Measurements from ENCODE around the gene ADO.

The ADO gene

GRCh38 chr10:62804356-62805230, at the start of gene ADO:
TSS of gene ADO (plus strand) at chr10:62804720. CDS start at chr10:62805060, 340 bp downstream.
- H3K4me3 ChIP-seq (ENCODE audit: low read depth, low read length) = peak within 1 kb of the TSS; percentile 83
- TF ChIP-seq, protein P1, sequence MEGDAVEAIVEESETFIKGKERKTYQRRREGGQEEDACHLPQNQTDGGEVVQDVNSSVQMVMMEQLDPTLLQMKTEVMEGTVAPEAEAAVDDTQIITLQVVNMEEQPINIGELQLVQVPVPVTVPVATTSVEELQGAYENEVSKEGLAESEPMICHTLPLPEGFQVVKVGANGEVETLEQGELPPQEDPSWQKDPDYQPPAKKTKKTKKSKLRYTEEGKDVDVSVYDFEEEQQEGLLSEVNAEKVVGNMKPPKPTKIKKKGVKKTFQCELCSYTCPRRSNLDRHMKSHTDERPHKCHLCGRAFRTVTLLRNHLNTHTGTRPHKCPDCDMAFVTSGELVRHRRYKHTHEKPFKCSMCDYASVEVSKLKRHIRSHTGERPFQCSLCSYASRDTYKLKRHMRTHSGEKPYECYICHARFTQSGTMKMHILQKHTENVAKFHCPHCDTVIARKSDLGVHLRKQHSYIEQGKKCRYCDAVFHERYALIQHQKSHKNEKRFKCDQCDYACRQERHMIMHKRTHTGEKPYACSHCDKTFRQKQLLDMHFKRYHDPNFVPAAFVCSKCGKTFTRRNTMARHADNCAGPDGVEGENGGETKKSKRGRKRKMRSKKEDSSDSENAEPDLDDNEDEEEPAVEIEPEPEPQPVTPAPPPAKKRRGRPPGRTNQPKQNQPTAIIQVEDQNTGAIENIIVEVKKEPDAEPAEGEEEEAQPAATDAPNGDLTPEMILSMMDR (IDR thresholded peaks at IDR 0.05; ENCODE audit: control insufficient read depth, extremely low read depth, insufficient read depth) = no peak
- DNase-seq (ENCODE audit: low read depth) = peak; percentile 63

DNA sequence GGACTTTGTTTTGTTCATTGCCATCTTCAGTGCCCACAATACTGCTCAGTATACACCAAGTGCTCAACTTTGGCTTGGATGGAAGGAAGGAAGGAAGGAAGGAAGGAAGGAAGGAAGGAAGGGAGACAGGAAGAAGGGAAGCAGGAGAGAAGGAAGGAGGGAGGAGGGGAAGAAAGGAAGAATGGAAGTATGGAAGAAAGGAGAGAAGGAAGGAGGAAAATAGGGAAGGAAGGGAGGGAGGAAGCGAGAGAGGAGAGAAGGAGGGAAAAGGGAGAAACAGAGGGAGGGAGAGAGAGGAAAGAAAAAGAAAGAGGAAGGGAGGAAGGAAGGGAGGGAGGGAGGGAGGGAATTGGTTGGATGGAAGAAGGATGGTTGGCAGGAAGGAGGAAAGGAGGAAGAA, 49.6 kb upstream of the ADO start:
- H3K4me3 ChIP-seq (ENCODE audit: low read depth, low read length) = no peak overlapping the region
- no peak for DNase-seq (ENCODE audit: low read depth)
- TF ChIP-seq, protein P1 (IDR thresholded peaks at IDR 0.05; ENCODE audit: control insufficient read depth, extremely low read depth, insufficient read depth) = no peak

DNA sequence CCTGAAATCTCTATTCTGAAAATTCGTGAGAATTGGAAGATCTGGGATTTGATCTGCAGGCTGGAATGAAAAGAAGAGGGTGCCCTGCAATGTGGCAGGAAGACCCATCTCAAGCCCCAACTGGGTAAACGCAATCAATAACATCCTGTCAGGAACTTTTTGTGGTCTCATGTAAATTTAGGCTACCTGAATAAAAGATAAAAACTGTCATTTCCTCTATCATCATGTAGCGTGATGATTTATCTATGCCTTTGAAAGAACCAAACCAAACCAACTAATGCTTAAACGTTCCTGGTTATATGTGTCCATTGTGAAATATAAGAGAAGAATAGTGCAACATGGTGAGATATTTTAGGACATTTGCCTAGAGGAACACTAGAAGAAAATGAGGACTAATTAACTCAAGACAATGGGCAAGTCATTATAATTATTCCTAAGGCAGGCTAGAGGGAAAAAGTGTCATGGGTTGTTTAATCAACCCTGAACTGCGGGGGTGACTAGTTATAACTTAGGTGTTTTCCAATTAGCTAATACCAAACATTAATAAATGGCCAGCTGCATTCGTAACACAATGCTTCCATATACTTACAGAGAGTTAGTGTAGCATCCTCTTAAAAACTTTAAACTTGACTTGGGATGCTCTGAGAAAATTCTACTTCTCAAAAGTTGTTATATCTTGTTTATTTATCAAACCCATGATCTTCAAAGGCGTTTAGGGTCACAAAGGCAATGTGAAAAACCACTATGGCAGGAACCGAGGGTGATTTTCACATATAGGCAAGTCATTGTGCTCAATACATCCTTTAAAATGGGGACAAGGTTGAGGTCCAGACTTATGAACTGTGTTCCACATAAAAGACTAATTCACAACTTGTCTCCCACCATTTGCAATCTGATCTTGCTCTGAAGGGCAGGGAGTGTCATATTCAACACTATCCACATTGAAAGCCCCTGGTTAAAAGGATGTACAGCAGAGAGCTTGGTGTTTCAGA, 48.6 kb upstream of the ADO start:
- H3K4me3 ChIP-seq (ENCODE audit: low read depth, low read length) = no peak overlapping the region
- TF ChIP-seq, protein P1 (IDR thresholded peaks at IDR 0.05; ENCODE audit: control insufficient read depth, extremely low read depth, insufficient read depth) = no peak
- DNase-seq (ENCODE audit: low read depth) = no peak

DNA sequence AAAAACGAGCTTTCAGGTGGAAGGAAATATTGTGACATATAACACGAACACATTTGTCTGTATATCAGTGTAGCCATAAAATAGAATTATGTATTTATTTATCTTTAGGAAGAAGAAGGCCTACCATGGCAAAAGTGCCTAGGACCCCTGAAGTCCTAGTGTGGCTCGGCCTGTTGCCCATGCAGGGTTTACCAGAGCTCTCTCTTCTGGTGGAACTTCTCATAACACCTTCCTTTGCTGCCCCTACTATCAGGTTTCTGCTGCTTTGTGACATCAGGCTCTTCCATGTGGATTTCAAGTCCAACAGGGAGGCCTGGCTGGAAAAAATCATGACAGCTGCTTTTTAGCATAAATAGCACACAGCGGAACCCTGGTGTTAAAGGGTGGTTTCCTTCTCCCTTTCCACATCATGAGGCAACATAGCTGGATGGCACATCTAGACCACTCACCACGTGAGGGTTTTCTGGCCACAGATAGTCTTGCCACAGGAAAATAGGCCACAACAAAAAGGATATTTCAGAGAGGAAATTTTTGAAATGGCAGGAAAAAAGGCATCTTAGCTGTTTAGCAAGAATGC, 44.8 kb upstream of the ADO start:
- TF ChIP-seq, protein P1 (IDR thresholded peaks at IDR 0.05; ENCODE audit: control insufficient read depth, extremely low read depth, insufficient read depth) = no peak
- no peak overlapping the region for H3K4me3 ChIP-seq (ENCODE audit: low read depth, low read length)
- no peak for DNase-seq (ENCODE audit: low read depth)

DNA sequence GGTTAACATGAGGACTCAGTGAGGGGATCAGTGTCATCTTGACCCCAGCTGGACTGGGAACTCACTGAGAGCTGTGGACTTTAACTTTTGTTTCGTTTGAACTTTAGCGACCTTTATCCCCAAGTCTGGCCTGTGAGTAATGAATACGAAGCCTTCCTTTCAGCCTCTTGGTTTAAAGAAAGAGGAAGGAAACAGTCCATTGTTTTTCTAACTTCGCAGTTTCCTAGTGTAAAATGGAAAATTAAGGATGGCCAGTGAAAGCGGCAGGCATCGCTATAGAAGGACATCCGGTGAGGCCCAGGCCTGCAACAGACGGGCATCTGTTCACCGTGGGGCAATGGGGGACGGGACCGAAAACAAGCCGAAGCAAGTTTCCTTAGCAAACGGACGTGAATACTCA, 44.1 kb upstream of the ADO start:
- TF ChIP-seq, protein P1 (IDR thresholded peaks at IDR 0.05; ENCODE audit: control insufficient read depth, extremely low read depth, insufficient read depth) = no peak
- no peak for DNase-seq (ENCODE audit: low read depth)
- H3K4me3 ChIP-seq (ENCODE audit: low read depth, low read length) = no peak overlapping the region

GRCh38 chr10:62761115-62761514, 43.4 kb upstream of the ADO start:
- TF ChIP-seq, protein P1 (IDR thresholded peaks at IDR 0.05; ENCODE audit: control insufficient read depth, extremely low read depth, insufficient read depth) = no peak
- DNase-seq (ENCODE audit: low read depth) = no peak
- no peak overlapping the region for H3K4me3 ChIP-seq (ENCODE audit: low read depth, low read length)

Measured in LNCaP clone FGC (cell line).